ENCODE measurements around the gene GALNT7.

GALNT7 gene

DNA sequence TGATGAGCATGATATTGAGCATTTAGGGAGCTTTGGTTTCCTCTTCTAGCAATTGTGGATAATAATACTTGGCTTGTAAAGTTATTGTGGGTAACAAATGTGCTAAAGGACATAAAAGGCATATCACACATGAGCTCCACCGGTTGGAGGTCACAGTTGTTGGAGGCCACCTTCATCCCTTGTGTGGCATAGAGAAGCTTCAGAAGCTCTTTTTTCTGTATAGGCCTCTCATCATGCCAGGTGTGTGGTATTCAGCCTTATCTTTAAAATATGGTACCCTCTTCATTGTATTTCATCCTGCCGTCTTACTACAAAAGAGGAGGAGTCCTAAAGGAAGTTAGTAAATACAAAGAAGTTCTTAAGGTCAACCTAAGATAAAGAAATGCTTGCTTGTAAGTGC, 99.1 kb downstream of the GALNT7 start:
- DNase-seq: no peak

DNA sequence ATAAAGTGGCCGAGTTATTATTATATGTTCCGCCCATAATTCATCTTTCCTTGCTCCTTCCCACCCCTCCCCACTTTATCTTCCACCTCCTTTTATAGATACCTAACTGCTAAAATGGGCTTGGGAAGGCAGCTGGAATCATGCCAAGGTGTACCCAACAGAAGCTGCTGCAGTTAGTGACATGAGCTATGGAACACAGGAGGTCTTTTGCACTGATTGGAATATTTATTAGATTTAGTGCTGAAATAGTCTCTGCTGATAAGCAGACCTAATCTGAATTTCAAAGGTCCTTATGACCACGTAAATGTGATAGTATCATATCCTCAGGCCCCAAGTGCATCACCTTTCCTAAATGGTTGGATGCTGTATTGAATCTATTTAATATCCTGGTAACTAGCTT, 100.7 kb downstream of the GALNT7 start:
- DNase-seq: no peak

DNA sequence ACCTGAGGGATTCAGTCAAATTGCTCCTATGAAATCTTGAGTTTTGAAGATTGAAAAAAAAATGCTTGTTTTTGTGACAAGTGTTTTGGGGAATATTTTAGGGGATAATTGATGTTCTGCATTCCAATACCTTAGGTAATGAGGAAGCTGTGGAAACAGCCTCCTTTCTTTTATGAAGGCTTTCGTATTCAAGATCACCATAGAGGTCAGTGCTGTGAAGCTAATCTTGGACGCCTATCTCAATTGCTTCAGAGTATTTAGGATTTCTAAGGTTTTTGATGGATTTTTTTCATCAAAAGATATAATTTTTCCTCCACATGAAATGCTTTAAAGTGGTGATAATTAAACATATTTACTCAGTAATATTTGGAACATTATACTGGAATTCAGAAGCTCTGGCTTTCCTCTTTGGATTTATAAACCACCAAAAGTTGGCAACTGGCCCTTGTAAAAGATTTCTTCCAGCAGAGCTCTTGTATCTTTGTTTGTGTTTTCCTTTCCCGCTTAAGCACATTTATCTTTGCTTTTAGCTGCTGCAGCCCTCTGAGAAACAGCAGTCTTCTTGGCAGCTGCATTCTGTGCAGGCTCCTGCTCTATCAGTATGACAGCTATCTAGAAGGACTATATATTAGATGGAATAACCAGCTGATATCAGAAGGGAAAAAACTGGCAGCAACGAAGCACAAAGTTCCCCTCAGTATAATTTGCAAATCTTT, 101.9 kb downstream of the GALNT7 start:
- no peak for DNase-seq

DNA sequence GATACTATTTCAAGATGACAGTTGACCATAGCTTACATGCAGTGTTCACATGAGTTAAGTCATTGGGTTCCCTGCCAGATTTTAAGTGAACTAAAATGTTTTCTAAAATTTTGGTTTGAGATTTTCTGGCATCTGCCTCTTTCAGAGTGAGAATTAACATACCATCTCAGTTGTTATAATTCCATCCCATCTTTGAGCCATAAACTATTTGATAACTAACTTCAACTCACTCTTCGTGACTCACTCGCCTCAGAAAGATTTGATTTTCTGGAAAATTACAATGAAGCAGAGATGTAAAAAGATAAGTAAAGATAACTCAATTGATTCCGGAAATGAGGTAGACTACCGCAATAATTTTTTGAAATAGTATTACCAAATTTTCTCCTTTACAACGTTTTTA, 103.7 kb downstream of the GALNT7 start:
- DNase-seq: no peak

DNA sequence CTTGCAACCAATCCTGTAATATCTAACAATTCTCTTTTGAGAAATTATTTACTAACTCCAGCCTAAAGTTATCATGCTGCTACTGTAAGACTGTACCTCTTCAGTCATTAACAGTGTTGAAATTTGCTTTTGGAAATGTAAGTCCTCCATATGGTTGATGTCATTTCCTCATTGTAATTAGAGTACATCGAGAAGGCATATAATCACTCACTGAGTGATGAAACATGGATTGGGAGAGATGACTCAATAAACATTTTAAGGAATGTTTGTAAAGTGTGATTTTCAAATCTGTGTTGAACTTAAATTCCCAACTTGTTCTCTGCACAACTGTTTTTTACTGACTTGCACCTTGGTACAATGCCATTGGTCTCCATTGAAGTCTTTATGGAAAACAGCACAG, 104.4 kb downstream of the GALNT7 start:
- DNase-seq: no peak

DNA sequence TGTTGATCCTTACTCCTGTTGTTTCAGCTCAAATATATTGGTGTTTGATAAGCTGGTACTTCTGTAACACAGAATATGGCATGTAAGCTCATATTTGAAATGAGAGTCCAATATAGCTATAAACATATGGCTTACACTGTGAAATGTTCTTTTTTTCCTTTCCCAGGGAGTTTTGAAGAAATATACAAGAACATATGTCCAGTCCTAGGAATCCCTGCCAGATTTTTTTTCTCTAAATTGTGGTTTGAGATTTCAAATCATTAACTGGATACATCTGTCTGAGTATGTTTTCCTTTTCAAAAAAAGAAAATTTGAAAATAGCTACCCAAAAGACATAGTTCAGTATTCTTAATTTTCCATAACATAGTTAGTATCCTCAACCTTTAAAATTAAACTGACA, 105.3 kb downstream of the GALNT7 start:
- DNase-seq: no peak

DNA sequence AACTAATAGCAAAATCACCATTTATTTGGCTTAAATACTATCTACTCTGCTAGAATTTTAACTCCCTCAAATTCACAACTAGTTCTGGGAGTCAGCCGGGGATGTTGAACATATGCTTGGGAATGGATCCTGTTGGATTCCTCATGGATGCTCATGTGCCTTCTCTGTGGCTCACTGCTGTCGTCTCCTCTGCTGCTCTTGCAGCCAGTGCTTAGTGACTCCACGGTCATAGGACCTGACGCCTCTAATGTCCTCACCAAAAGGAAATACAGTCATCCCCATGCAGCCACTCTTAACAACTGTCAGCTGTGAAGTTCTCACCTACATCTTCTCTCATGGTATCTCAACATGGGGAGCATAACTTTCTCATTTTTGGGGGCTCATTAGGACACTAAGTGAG, 106.1 kb downstream of the GALNT7 start:
- no peak for DNase-seq

DNA sequence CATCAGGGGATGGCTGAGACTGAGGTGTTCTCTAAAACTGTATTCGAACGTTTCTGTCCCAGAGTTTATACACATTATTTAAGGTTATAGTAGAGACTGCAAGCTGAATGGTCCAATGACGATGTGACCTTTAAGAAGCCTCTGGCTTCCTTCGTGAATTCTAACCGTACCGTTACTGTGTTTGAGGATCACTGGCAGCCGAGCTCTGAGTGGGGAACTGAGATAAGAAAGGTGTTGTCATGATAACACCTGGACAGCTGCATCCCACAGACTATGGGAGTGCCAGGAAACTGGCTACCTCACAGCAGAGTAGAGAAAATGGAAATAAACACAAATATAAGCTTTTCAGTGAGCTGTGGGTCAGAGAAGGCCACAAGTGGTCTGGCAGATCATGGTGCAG, 106.5 kb downstream of the GALNT7 start:
- DNase-seq: no peak

DNA sequence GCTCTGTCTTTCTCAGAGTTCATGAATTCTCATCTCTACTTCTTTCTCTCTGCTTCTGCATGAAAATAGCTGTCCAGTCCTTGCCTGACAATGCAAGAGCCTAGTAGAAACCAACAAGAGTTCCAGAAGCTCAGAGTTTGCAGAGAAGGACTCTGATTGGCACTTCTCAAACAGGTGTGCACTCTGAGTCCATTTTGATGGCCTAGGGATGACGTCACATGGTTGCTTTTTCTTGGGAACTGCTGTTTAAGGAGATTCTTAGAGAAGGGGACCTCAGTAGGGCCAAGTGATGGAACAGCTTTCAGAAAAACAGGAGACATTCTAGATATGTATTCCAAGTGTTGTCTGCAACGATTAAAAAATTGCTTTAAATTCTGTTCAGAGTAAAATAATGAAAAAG, 108.7 kb downstream of the GALNT7 start:
- no peak for DNase-seq

DNA sequence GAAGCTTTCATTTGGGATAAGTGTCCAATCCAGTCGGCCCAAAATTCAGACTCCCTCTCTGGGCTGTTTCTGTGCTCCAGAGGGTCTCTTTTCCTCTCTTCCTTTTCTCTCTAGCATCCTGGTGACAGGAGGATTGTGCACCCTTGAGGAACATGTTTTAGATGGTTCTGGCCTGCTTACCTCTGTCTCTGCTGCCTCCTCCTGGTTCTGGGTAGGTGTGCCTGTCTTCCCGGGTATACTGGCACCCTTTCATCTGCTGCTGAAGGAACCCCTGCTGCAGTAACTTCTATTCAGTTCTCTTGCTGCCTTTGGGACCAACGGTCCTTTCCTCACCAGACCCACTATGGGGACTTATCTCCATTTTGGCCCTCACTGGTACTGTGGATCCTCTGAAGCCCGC, 112.4 kb downstream of the GALNT7 start:
- DNase-seq: no peak

DNA sequence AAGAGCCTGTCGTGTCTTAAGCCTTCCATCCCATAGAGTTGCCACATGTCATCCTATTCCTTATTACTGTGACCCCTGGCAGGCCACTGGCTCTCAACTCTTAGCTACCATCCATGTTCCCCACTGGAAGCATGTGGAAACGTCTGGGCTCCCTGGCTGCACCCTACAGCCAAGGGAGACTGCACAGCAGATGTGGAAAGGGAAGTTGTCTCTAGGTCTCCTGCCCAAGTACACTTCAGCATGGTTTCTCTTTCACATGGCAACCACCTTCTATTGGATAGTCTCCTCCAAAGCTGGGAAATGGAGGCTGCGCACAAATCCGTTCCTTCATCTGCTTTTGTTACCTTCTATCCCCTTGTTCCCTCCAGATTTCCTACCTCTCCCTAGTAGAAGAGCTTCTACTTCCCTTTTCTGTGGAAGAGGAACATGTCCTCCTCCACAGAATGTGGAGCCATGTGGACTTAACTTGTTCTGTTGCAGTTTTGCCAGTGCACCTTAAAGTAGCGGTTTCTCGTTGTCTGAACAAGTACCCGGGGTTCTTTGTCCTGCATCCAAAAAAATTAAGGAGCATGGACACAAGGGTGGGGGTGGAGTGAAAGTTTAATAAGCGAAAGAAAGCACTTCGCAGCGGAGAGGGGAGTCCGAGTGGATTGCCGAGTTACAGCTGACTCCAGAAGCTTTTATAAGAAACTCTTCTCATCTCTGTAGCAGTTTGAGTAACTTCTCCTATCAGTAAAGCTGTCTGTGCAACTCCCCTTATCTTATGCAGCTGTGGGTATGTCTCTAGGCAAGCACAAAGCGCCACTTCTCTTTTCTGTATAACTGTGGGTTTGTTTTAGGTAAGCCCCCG, 113.0 kb downstream of the GALNT7 start:
- peak in 1 of 2 donors; percentile 76 for DNase-seq

DNA sequence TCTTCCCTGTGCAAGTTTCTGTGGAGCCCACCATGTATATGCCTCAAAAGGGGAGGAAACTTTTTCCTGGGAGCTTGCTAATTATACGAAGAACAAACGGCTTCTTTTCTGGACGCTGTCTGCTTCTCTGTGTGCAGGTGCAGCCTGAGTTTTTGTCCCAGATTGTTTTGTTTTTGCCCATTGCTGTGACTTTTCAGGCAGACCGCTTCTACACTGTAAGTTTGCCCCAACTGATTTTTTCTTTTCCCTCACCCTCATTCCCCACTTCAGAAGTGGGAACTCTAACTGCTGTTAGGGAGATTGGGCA, 113.6 kb downstream of the GALNT7 start:
- DNase-seq: no peak

DNA sequence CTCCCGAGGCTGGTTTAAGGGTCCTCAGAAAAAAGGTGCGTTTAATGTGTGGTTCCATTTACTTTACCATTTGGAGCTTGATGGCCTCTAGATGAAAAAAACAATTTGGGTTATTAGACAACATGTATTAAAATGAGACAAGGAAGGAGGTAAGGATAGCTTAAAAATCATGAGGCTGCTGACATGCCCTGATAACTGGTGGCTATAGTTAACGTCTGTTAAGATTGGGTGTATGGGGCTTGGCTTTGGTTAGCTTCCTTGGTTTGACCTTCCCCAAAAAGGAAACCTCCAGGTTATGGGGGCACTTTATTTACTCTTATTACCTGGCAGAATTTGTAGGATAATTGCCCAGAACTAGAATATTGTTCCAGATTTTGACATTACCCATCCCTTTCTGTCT, 114.0 kb downstream of the GALNT7 start:
- no peak for DNase-seq

DNA sequence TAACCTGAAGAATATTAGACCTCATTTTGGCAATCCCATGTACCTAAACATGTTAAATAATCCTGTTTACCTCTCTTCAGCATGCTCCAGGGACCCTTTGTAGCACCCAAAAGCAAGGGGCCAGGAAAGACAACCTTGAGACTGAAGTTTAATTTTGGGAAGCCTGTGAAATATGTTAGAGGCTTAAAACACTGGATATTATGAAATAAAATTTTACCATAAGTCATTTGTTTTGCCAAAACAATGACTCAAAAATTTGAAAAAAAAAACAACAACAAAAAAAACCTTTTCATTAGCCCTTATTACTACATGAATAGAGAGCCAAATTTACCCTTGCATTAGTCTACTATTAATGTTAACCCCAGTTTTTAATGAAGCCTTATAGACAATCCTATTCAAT, 115.9 kb downstream of the GALNT7 start:
- DNase-seq: no peak

DNA sequence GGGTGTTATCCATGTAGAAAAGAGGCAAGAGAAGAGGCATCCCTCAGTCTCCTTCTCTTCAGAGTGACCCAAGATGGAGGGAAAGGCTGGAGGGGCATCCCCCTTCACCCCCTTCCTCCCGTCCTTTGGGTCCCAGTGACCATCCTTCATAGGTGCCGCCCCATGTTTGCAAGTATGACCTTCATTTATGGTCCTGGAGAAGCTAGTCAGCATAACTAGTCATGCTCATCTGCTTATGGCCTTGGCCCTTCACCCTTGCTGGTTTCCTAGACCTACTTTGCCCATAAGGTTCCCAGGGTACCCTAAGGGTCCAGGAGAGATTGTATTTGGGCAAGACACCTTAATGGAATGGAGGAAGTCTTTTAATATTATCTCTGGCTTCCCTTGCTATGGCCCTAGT, 118.9 kb downstream of the GALNT7 start:
- DNase-seq: no peak

DNA sequence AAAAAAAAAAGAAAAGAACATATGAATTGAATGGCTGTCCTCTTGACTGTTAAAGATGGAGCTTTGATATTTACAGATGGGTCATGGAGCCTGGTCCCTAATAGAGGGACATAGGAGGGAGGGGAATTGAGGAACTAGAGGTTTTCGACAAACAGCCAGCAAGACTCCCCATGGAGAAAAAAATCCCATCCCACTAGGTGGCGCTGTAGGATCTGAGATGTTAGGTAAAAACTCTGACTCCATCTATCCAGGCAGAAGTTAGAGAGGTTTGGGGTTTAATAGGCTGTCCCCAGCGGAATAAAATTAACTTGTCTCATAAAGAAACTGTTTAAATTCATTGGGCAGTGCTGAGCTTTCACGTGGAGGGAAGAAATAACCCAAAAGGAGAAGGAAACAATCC, 119.7 kb downstream of the GALNT7 start:
- peak; percentile 20 to 80 for DNase-seq

DNA sequence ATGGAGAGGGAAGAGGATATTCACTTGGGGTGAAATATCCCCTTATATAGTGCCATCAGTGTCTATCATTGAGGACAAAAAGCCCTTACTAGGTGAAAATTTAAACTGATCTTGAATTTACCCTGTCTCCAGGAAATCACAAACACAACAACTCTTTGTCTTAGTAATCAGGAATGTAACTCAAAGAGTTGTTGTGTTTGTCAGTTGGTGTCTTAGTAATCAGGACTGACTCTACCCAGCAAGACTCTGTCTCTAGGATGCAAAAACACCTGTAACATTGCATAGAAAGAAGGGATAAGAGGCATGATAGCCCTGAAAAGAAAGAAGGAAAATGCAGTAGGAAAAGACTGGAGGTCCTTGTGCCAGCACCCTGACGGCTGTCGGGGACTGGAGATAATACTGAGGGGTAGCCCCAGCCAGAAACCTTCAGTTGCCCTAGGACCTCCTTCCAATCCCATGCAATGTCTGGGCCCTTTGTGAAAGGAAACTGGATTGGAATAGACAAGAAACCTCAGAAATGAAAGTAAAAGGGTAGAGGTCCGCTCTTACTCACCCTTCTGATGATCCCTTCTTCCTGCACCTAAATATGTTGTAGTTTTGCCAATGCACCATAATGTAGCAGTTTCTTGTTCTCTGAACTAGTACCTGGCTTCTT, 120.2 kb downstream of the GALNT7 start:
- DNase-seq: peak in 1 of 2 donors; percentile 45

DNA sequence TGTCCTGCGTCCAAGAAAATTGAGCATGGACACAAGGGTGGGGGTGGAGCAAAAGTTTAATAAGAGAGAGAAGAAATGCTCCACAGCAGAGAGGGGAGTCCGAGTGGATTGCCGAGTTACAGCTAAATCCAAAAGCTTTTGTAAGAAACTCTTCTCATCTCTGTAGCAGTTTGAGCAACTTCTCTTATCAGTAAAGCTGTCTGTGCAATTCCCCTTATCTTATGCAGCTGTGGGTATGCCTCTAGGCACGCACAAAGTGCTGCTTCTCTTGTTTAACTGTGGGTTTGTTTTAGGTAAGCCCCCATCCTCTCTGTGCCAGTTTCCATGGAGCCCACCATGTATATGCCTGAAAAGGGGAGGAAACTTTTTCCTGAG, 120.7 kb downstream of the GALNT7 start:
- no peak for DNase-seq

DNA sequence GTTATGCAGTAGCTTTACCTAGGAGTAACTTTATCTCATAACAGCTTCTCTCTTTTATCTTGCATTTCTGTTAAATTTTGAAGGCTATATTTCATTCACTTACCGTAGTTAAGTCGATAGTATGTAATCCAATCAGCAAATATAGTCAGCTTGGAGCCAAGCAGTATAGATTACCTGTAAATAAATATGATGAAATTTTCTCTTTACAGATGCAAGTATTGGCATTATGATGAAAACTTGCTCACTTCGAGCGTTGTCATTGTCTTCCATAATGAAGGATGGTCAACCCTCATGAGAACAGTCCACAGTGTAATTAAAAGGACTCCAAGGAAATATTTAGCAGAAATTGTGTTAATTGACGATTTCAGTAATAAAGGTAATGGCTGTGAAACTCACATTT, 123.3 kb downstream of the GALNT7 start:
- no peak for DNase-seq

DNA sequence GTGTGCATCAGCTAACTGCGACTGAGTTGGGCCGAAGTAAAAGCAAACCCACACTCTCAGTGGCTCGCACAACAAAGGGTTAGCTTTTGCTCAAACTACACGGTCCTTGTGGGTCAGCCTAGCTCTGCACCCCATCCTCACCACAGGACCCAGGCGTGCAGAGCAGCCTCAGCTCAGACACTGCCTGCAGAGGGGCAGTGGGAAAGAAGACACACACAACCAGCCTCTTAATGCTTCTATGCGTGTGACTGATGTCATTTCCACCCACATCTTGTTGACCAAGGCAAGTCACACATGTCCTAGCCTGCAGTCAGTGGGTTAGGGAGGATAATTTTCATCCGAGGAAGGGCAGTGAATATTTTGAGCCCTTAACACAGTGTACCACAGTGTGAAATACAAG, 125.1 kb downstream of the GALNT7 start:
- DNase-seq: no peak

DNA sequence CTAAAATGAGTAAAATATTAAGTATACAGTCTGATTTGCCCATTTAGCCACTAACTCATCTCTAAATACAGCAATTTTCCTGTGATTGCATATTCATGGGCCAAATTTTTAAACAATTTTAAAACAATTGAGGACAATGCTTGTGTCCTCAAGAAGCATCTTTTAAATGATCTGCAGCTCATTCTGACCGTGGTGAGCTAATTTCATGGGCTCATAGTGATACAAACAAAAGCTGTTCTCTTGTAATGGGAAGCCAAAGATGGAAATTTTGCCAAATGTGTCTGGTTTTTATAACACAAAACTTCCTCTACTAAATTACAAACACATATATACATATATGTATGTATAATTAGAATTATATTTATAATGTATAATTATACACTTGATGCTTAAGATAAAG, 125.8 kb downstream of the GALNT7 start:
- no peak for DNase-seq

DNA sequence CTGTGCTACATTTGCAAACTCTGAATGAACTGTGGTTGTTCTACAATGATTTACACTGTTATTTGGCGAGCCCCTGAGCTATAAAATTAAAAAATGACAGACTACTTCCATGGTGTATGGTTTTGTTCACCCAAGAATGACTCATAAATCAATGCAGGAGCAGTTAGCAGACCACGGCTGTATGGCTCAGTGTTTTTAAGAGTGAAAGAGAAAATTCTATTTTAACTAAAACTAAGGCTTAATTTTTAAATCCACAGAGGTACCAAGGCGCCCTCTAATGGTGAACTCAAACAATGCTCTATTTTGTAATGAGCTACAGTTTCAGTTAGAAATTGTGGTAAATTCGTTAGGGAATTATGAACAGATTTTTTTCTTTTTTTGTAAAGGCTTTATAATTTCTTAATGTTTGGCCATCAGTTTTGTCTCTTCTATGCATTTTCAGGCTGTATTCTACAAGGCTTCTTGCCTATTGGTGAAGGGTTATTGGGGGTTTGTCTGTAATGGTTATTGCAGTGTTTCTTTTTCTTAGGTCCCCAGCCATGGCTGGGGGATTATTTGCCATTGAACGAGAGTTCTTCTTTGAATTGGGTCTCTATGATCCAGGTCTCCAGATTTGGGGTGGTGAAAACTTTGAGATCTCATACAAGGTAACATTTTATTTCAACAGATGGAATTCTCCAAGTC, 133.0 kb downstream of the GALNT7 start:
- peak in 1 of 2 donors; percentile 71 for DNase-seq

DNA sequence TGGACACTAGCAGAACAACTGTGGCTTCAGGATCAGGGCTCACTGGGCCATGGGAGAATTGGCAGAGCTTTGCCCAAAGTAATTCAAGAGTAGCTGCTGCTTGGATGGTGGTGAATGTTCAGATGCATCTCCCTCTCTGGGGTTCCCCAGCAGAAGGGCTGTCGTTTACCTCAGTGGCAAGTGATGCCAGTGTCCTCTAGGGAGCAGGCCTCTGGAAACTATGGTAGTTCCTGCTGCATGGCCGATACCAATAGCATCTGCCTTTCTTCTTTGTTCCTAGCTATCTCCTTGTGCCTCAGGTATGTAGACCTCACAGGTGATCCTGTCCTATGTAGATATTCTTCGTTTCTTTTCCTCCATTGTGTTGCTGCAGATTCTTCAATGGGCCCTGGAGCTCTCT, 139.2 kb downstream of the GALNT7 start:
- no peak for DNase-seq

DNA sequence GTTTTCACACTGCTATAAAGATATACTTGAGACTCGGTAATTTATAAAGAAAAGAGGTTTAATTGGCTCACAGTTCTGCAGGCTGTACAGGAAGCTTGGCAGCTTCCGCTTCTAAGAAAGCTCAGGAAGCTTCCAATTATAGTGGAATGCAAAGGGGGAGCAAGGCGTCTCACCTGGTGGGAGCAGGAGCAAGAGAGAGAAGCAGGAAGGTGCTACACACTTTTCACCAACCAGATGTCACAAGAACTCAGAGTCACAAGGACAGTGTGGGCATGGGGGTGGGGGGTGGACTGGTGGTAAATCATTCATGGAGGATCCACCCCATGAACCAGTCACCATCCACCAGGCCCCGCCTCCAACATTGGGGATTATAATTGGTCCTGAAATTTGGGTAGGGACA, 142.8 kb downstream of the GALNT7 start:
- DNase-seq: no peak

Data from bone marrow (tissue), 2 donors.